HepG2 (cell line): Measurements from ENCODE around the gene GGA1. TPM values are rescaled to one million over a fixed set of nuclear protein-coding genes. Genes with fewer than 3 reads are reported as not detected.
A peak's percentile ranks its signal among the peaks of the same experiment; 100 is the strongest.

ENCODE experiments used
- ATF7-NPFF ChIP-seq: sonication (generic); formaldehyde crosslinking; IDR thresholded peaks from 2 replicates; pipeline ENCODE4 v1.8.1; 2023; ENCODE audit warnings: mild to moderate bottlenecking, low read depth, missing genetic modification reagents, moderate library complexity
- ELF4 ChIP-seq: sonication (generic); formaldehyde crosslinking; IDR thresholded peaks from 2 replicates; pipeline ENCODE4 v1.5.0; 2020; ENCODE audit warnings: missing genetic modification reagents, mild to moderate bottlenecking, moderate library complexity, borderline replicate concordance
- FOXM1 ChIP-seq: sonication (generic); formaldehyde crosslinking; IDR thresholded peaks from 2 replicates; pipeline ENCODE4 v1.5.0; 2020; ENCODE audit warnings: missing genetic modification reagents
- KDM5A ChIP-seq: fragments of 200-600 bp; sonication (generic); IDR thresholded peaks from 2 replicates; pipeline ENCODE4 v1.7.0; 2018; ENCODE audit warnings: antibody characterized with exemption, mild to moderate bottlenecking, low read length, borderline replicate concordance
- NFIB ChIP-seq: sonication (generic); formaldehyde crosslinking; IDR thresholded peaks from 2 replicates; pipeline ENCODE4 v1.9.0; 2021; ENCODE audit warnings: missing genetic modification reagents, mild to moderate bottlenecking, borderline replicate concordance
- NR3C1 ChIP-seq: sonication (generic); formaldehyde crosslinking; IDR thresholded peaks from 2 replicates; pipeline ENCODE4 v1.4.0; 2020; ENCODE audit warnings: missing genetic modification reagents
- PAXIP1 ChIP-seq: sonication (generic); formaldehyde crosslinking; conservative IDR thresholded peaks from 2 replicates; pipeline ENCODE4 v1.4.0; 2020; ENCODE audit warnings: mild to moderate bottlenecking, missing genetic modification reagents, moderate library complexity
- POLR2A ChIP-seq, 2 experiments: IDR thresholded peaks; 2 replicates each; pipeline ENCODE4 v1.6.1; 2011; ENCODE audit warnings: low read depth in 2 of 2, low read length in 2 of 2, mild to moderate bottlenecking in 1 of 2, moderate library complexity in 1 of 2; ENCODE audit not compliant: insufficient read depth in 1 of 2
- SALL2 ChIP-seq: sonication (generic); formaldehyde crosslinking; IDR thresholded peaks from 2 replicates; pipeline ENCODE4 v1.8.1; 2023; ENCODE audit warnings: mild to moderate bottlenecking, missing genetic modification reagents, inconsistent platforms
- TMF1 ChIP-seq: sonication (generic); formaldehyde crosslinking; IDR thresholded peaks from 2 replicates; pipeline ENCODE4 v1.8.1; 2022; ENCODE audit warnings: low read depth, missing genetic modification reagents
- TRIM22 ChIP-seq: fragments of 450-650 bp; IDR thresholded peaks from 2 replicates; pipeline ENCODE4 v1.6.1; 2017
- TRIM24 ChIP-seq: sonication (generic); formaldehyde crosslinking; IDR thresholded peaks from 2 replicates; pipeline ENCODE4 v1.8.0; 2022; ENCODE audit warnings: mild to moderate bottlenecking, missing genetic modification reagents
- ZBTB26 ChIP-seq: IDR thresholded peaks from 2 replicates; pipeline ENCODE4 v1.6.1; 2016; ENCODE audit warnings: missing compliant biosample characterization, missing genetic modification reagents, borderline replicate concordance
- ZNF121 ChIP-seq: sonication (generic); formaldehyde crosslinking; IDR thresholded peaks from 2 replicates; pipeline ENCODE4 v1.5.0; 2020; ENCODE audit warnings: mild to moderate bottlenecking, missing genetic modification reagents
- ZNF138 ChIP-seq: sonication (generic); formaldehyde crosslinking; IDR thresholded peaks from 2 replicates; pipeline ENCODE4 v1.5.0; 2020; ENCODE audit warnings: mild to moderate bottlenecking, low read depth, missing genetic modification reagents
- ZNF235 ChIP-seq: sonication (generic); formaldehyde crosslinking; IDR thresholded peaks from 2 replicates; pipeline ENCODE4 v1.8.1; 2023; ENCODE audit warnings: mild to moderate bottlenecking, missing genetic modification reagents, borderline replicate concordance
- ZNF282 ChIP-seq: fragments of 450-650 bp; IDR thresholded peaks from 2 replicates; pipeline ENCODE4 v1.6.1; 2018; ENCODE audit not compliant: partially characterized antibody
- ZNF335 ChIP-seq: sonication (generic); formaldehyde crosslinking; IDR thresholded peaks from 2 replicates; pipeline ENCODE4 v1.4.0; 2020; ENCODE audit warnings: missing genetic modification reagents
- ZNF432 ChIP-seq: sonication (generic); formaldehyde crosslinking; IDR thresholded peaks from 2 replicates; pipeline ENCODE4 v1.5.0; 2020; ENCODE audit warnings: missing genetic modification reagents, mild to moderate bottlenecking, borderline replicate concordance
- ZNF441 ChIP-seq: sonication (generic); formaldehyde crosslinking; IDR thresholded peaks from 2 replicates; pipeline ENCODE4 v1.7.0; 2021; ENCODE audit warnings: missing genetic modification reagents, borderline replicate concordance
- ZNF446 ChIP-seq: sonication (generic); formaldehyde crosslinking; IDR thresholded peaks from 2 replicates; pipeline ENCODE4 v1.5.0; 2020; ENCODE audit warnings: mild to moderate bottlenecking, missing genetic modification reagents
- ZNF746 ChIP-seq: sonication (generic); formaldehyde crosslinking; IDR thresholded peaks from 2 replicates; pipeline ENCODE4 v1.8.0; 2022; ENCODE audit warnings: mild to moderate bottlenecking, missing genetic modification reagents
- ZNF777 ChIP-seq: sonication (generic); formaldehyde crosslinking; IDR thresholded peaks from 2 replicates; pipeline ENCODE4 v1.4.0; 2020; ENCODE audit warnings: missing genetic modification reagents
- ZNF839 ChIP-seq: sonication (generic); formaldehyde crosslinking; IDR thresholded peaks from 2 replicates; pipeline ENCODE4 v1.4.0; 2020; ENCODE audit warnings: missing genetic modification reagents, mild to moderate bottlenecking, borderline replicate concordance
- polyA plus RNA-seq, 8 experiments: library from polyadenylated mRNA; depleted of rRNA in 3 of 8; stranded (reverse) in 7 of 8; unstranded in 1 of 8; fragments of >200 nt; fragmentation: Illumina TruSeq in 4 of 8; extraction: Trizol in 4 of 8; gene quantifications; 2 replicates each; pipeline versions ENCODE4 v1.2.1 to v1.2.3, GENCODE V29; 2011 to 2016; ENCODE audit warnings: low read depth in 4 of 8, missing spikeins in 1 of 8, mixed read lengths in 1 of 8; ENCODE audit not compliant: insufficient read depth in 1 of 8
- total RNA-seq, 5 experiments: library from RNA; depleted of rRNA; stranded (reverse); fragments of >200 nt; fragmentation: Illumina TruSeq; extraction: Trizol; gene quantifications; 2 replicates each; pipeline ENCODE4 v1.2.3, GENCODE V29; 2016; ENCODE audit warnings: low read depth in 1 of 5

The GGA1 gene
- total and polyA plus RNA-seq, 2 of the 13 experiments (the other 11 are each of a cell fraction or from before 2014, with no cell fraction given), result 29.1 to 87.2 TPM

- no peak for TF ChIP-seq ZNF446 (CRISPR knock-in tag)
- no peak for TF ChIP-seq ZNF282
- TF ChIP-seq FOXM1 (CRISPR knock-in tag), result no peak
- TF ChIP-seq ZNF839 (CRISPR knock-in tag), result no peak
- peak; percentile 78; the same call in 1 of the 2 replicates for TF ChIP-seq ZNF746 (CRISPR knock-in tag)
- TF ChIP-seq TRIM24 (CRISPR knock-in tag), result no peak
- TF ChIP-seq ELF4 (CRISPR knock-in tag), result peak; percentile 59; the same call in 1 of the 2 replicates
- no peak for TF ChIP-seq NR3C1 (CRISPR knock-in tag)
- TF ChIP-seq NFIB (CRISPR knock-in tag), result no peak
- TF ChIP-seq ZBTB26 (CRISPR knock-in tag), result no peak
- peak; percentile 51 to 76 for TF ChIP-seq POLR2A (IDR thresholded peaks at IDR 0.05; ENCODE audit: insufficient read depth in 1 of 2, low read depth in 2 of 2, low read length in 2 of 2)
- TF ChIP-seq ZNF121 (CRISPR knock-in tag), result no peak
- peak; percentile 3; the same call in 1 of the 2 replicates for TF ChIP-seq ATF7-NPFF (CRISPR knock-in tag)
- TF ChIP-seq ZNF138 (CRISPR knock-in tag), result no peak
- no peak for TF ChIP-seq SALL2 (CRISPR knock-in tag)
- no peak for TF ChIP-seq ZNF335 (CRISPR knock-in tag)
- no peak for TF ChIP-seq ZNF777
- no peak for TF ChIP-seq ZNF235
- no peak for TF ChIP-seq KDM5A
- TF ChIP-seq TMF1 (CRISPR knock-in tag), result 0 out of 2 replicates have a peak, but pooled peaks have one; percentile 59
- no peak for TF ChIP-seq ZNF441 (CRISPR knock-in tag)
- no peak for TF ChIP-seq TRIM22
- no peak for TF ChIP-seq ZNF432 (CRISPR knock-in tag)
- peak; percentile 84 for TF ChIP-seq PAXIP1 (CRISPR knock-in tag)
These were observed 25.2 kb downstream of the GGA1 start (continued) for GRCh38 chr22:37633625-37634416.
